Measurements from ENCODE around the gene HDAC9. TPM values are rescaled to one million over a fixed set of nuclear protein-coding genes. Genes with fewer than 3 reads are reported as not detected.

The HDAC9 gene
- total RNA-seq, 1 experiment from 2014 or later: 7.7 TPM

GRCh38 chr7:18575622-18576572, 80.3 kb downstream of the HDAC9 start:
- Histone ChIP-seq H3K23me2 (ENCODE audit: insufficient read length, low read depth, low read length, poor library complexity, severe bottlenecking) (no peaks in the 10 kb centered on the region), H3K79me1 (ENCODE audit: insufficient read depth, low read depth, low read length, poor library complexity, severe bottlenecking) (no peaks in the 10 kb centered on the region), H2AFZ (ENCODE audit: low read length) (no peak overlapping the region), H2AK5ac (ENCODE audit: insufficient read length, low read length) (no peak overlapping the region), H2BK120ac (ENCODE audit: low read depth, low read length, poor library complexity, severe bottlenecking) (no peak overlapping the region), H3K79me2 (ENCODE audit: insufficient read depth, low read length) (no peaks in the 10 kb centered on the region), H4K91ac (ENCODE audit: insufficient read length, low read depth, low read length) (no peak overlapping the region), H3T11ph (ENCODE audit: low read length) (no peak overlapping the region), H3K56ac (ENCODE audit: insufficient read length, low read depth, low read length) (no peak overlapping the region), H3K9me3 (ENCODE audit: control insufficient read depth, low read depth, low read length) (no peaks in the 10 kb centered on the region), H3K4me2 (ENCODE audit: insufficient read depth, insufficient read length, low read length) (no peak overlapping the region), H2BK15ac (ENCODE audit: low read depth, low read length) (no peak overlapping the region), H3K4me1 (ENCODE audit: insufficient read depth, low read length) (no peaks in the 10 kb centered on the region), H3K18ac (ENCODE audit: insufficient read length, low read depth, low read length) (no peak overlapping the region), H3K23ac (ENCODE audit: insufficient read length, low read depth, low read length) (no peak overlapping the region), H3K27me3 (ENCODE audit: insufficient read depth, low read length) (no peaks in the 10 kb centered on the region), H4K5ac (ENCODE audit: insufficient read length, low read depth, low read length) (no peak overlapping the region), H2BK20ac (ENCODE audit: low read depth, low read length, poor library complexity, severe bottlenecking) (no peak overlapping the region), H4K8ac (replicated peaks; ENCODE audit: insufficient read length, low read depth, low read length) (no peak overlapping the region), H3K27ac (ENCODE audit: insufficient read length, low read depth, low read length) (no peak overlapping the region), H2BK5ac (ENCODE audit: insufficient read length, low read length) (no peak overlapping the region), H4K20me1 (ENCODE audit: control insufficient read depth, insufficient read depth, insufficient read length) (no peaks in the 10 kb centered on the region), H3K4ac (ENCODE audit: low read depth, low read length) (no peak overlapping the region), H2BK12ac (ENCODE audit: insufficient read length, low read depth, low read length) (no peak overlapping the region), H3K9ac (ENCODE audit: extremely low read depth, insufficient read length, low read length) (no peak overlapping the region), H3K14ac (ENCODE audit: insufficient read depth, low read length) (no peak overlapping the region)
- no peak overlapping the region for H3K4me3 Mint-ChIP-seq
- TF ChIP-seq CTCF (conservative IDR thresholded peaks at IDR 0.05): no peak
- no peak for DNase-seq
- no peak overlapping the region for H3K27ac Mint-ChIP-seq
- no peaks in the 10 kb centered on the region for H3K36me3 Mint-ChIP-seq (ENCODE audit: insufficient read depth in 1 of 3, low read depth in 3 of 3)
- H3K27me3 Mint-ChIP-seq (ENCODE audit: low read depth): no peaks in the 10 kb centered on the region
- WGBS (ENCODE audit: extremely low coverage, insufficient read length, low lambda C conversion rate): no CpG with 5 or more reads among the region's 6 CpGs
- no peaks in the 10 kb centered on the region for H3K9me3 Mint-ChIP-seq
- H3K4me1 Mint-ChIP-seq: peaks cover 0 to under 1% of the 10 kb centered on the region in 2 experiments; a peak in 1 of 4 replicates

Data from H9 (cell line).